WTC11 (cell line): ENCODE data around the gene OPN1LW.

Experiments
- CTCF ChIP-seq: fragments of 200-600 bp; IDR thresholded peaks from 2 replicates; pipeline ENCODE4 v1.8.0; 2022; ENCODE audit warnings: antibody characterized with exemption
- IRF1 ChIP-seq: sonication (generic); formaldehyde crosslinking; IDR thresholded peaks from 2 replicates; pipeline ENCODE4 v1.8.0; 2023; ENCODE audit warnings: missing genetic modification reagents
- USF2 ChIP-seq: sonication (generic); formaldehyde crosslinking; IDR thresholded peaks from 2 replicates; pipeline ENCODE4 v1.8.1; 2023; ENCODE audit warnings: mild to moderate bottlenecking, missing genetic modification reagents, moderate library complexity

- TF ChIP-seq CTCF (no peak), USF2 (no peak), IRF1 (CRISPR knock-in tag) (no peak)
Observed at GRCh38 chrX:154142386-154142785, 1.7 kb upstream of the OPN1LW start.
